HG02759 (cell line): Measurements from ENCODE around the gene IRF2.

Experiments
- ATAC-seq: cut with Tn5 transposase; IDR thresholded peaks from one replicate; pipeline ENCODE4 v1.9.1; 2021; ENCODE audit warnings: mild to moderate bottlenecking, moderate library complexity; ENCODE audit not compliant: unreplicated experiment

The IRF2 gene

GRCh38 chr4:184433258-184433892 is 41.0 kb downstream of the IRF2 start:
- no peak for ATAC-seq

GRCh38 chr4:184432127-184432922 is 42.0 kb downstream of the IRF2 start:
- ATAC-seq: no peak

- ATAC-seq: no peak
These were observed 44.2 kb downstream of the IRF2 start for GRCh38 chr4:184430163-184430562.

- no peak for ATAC-seq
These were observed 45.6 kb downstream of the IRF2 start for GRCh38 chr4:184428787-184429186.

- no peak for ATAC-seq
These were observed 46.7 kb downstream of the IRF2 start for GRCh38 chr4:184427687-184428086.

GRCh38 chr4:184427093-184427492 is 47.3 kb downstream of the IRF2 start:
- ATAC-seq: no peak

- ATAC-seq: no peak
These were observed 49.2 kb downstream of the IRF2 start for GRCh38 chr4:184424993-184425758.

GRCh38 chr4:184424279-184424678 is 50.1 kb downstream of the IRF2 start:
- ATAC-seq: no peak

GRCh38 chr4:184423003-184423686 is 51.2 kb downstream of the IRF2 start:
- no peak for ATAC-seq

- ATAC-seq: no peak
These were observed 52.0 kb downstream of the IRF2 start for GRCh38 chr4:184422378-184422777.

- ATAC-seq: no peak
These were observed 52.7 kb downstream of the IRF2 start for GRCh38 chr4:184421533-184422155.

GRCh38 chr4:184420881-184421416 is 53.4 kb downstream of the IRF2 start:
- ATAC-seq: peak; percentile 49

- ATAC-seq: no peak
These were observed 53.9 kb downstream of the IRF2 start for GRCh38 chr4:184420402-184420801.

GRCh38 chr4:184419976-184420375 is 54.4 kb downstream of the IRF2 start:
- no peak for ATAC-seq

- ATAC-seq: peak; percentile 57
These were observed 56.4 kb downstream of the IRF2 start for GRCh38 chr4:184417802-184418511.

GRCh38 chr4:184416913-184417734 is 57.2 kb downstream of the IRF2 start:
- peak; percentile 76 for ATAC-seq

- no peak for ATAC-seq
These were observed 59.3 kb downstream of the IRF2 start for GRCh38 chr4:184415071-184415470.

GRCh38 chr4:184413261-184414046 is 60.9 kb downstream of the IRF2 start:
- ATAC-seq: no peak
